Activated CD4-positive, alpha-beta T cell treated with anti-CD3 and anti-CD28 coated beads, Interleukin-2, amount 50 U/mL, for 16 hours (primary cell): ENCODE measurements around the gene SOX6.

ENCODE experiments used
- DNase-seq: peaks from one replicate; pipeline ENCODE4 v3.0.0-alpha.2; 2020

SOX6 gene

GRCh38 chr11:16265022-16265421 lies 91.3 kb downstream of the SOX6 start:
- no peak for DNase-seq

- no peak for DNase-seq
These were observed 93.7 kb downstream of the SOX6 start for GRCh38 chr11:16262645-16262955.

GRCh38 chr11:16261836-16262644 lies 94.3 kb downstream of the SOX6 start:
- DNase-seq, result no peak

- DNase-seq, result no peak
These were observed 104.0 kb downstream of the SOX6 start for GRCh38 chr11:16252373-16252772.

GRCh38 chr11:16248248-16248647 lies 108.1 kb downstream of the SOX6 start:
- no peak for DNase-seq

- no peak for DNase-seq
These were observed 113.5 kb downstream of the SOX6 start for GRCh38 chr11:16242806-16243205.

- DNase-seq, result no peak
These were observed 115.7 kb downstream of the SOX6 start for GRCh38 chr11:16240687-16241086.

- no peak for DNase-seq
These were observed 116.9 kb downstream of the SOX6 start for GRCh38 chr11:16239141-16240105.

- DNase-seq, result no peak
These were observed 130.1 kb downstream of the SOX6 start for GRCh38 chr11:16226245-16226644.

- no peak for DNase-seq
These were observed 130.7 kb downstream of the SOX6 start for GRCh38 chr11:16225623-16226022.

GRCh38 chr11:16223558-16223957 lies 132.8 kb downstream of the SOX6 start:
- no peak for DNase-seq

GRCh38 chr11:16217631-16218030 lies 138.7 kb downstream of the SOX6 start:
- no peak for DNase-seq

GRCh38 chr11:16216831-16217230 lies 139.5 kb downstream of the SOX6 start:
- no peak for DNase-seq

GRCh38 chr11:16215352-16215751 lies 141.0 kb downstream of the SOX6 start:
- DNase-seq, result no peak

GRCh38 chr11:16211407-16211806 lies 144.9 kb downstream of the SOX6 start:
- DNase-seq, result no peak

GRCh38 chr11:16204261-16204660 lies 152.1 kb downstream of the SOX6 start:
- no peak for DNase-seq

GRCh38 chr11:16195651-16196050 lies 160.7 kb downstream of the SOX6 start:
- no peak for DNase-seq

GRCh38 chr11:16194566-16194965 lies 161.8 kb downstream of the SOX6 start:
- DNase-seq, result no peak

GRCh38 chr11:16193897-16194381 lies 162.4 kb downstream of the SOX6 start:
- DNase-seq, result no peak

GRCh38 chr11:16191868-16192240 lies 164.5 kb downstream of the SOX6 start:
- DNase-seq, result no peak

GRCh38 chr11:16191212-16191867 lies 165.0 kb downstream of the SOX6 start:
- no peak for DNase-seq

- no peak for DNase-seq
These were observed 169.7 kb downstream of the SOX6 start for GRCh38 chr11:16186680-16187079.

GRCh38 chr11:16185042-16185441 lies 171.3 kb downstream of the SOX6 start:
- DNase-seq, result no peak
